Thoracic aorta (tissue), 2 donors: ENCODE data around the gene NEK8. TPM values are rescaled to one million over a fixed set of nuclear protein-coding genes. Genes with fewer than 3 reads are reported as not detected.

Source experiments
- ATAC-seq: fragments of 150-250 bp; one replicate; pipeline ENCODE4 v1.8.0; 2017; ENCODE audit warnings: low read depth; ENCODE audit not compliant: insufficient number of reproducible peaks, low FRiP score
- DNase-seq: peaks from one replicate; pipeline ENCODE4 v3.0.0-alpha.2; 2020; ENCODE audit warnings: low spot score
- H3K27ac ChIP-seq, 2 donors: fragments of 200-600 bp; sonication (generic); 1 replicate in 1 of 2; 2 replicates in 1 of 2; pipeline ENCODE4 v1.5.1; 2016; ENCODE audit warnings: mild to moderate bottlenecking in 2 of 2, moderate library complexity in 2 of 2
- H3K27me3 ChIP-seq: fragments of 200-600 bp; sonication (generic); replicated peaks from 2 replicates; pipeline ENCODE4 v1.6.0; 2016; ENCODE audit warnings: mild to moderate bottlenecking; ENCODE audit not compliant: insufficient read depth
- H3K36me3 ChIP-seq: fragments of 200-600 bp; sonication (generic); one replicate; pipeline ENCODE4 v1.5.1; 2016
- H3K4me1 ChIP-seq, 2 donors: fragments of 200-600 bp; sonication (generic); 1 replicate in 1 of 2; 2 replicates in 1 of 2; pipeline versions ENCODE4 v1.5.1 to v1.6.0; 2016; ENCODE audit warnings: low read depth in 2 of 2, mild to moderate bottlenecking in 1 of 2; ENCODE audit not compliant: control insufficient read depth in 1 of 2
- H3K4me3 ChIP-seq: fragments of 200-600 bp; sonication (generic); 2 replicates; pipeline ENCODE4 v1.5.1; 2016; ENCODE audit warnings: mild to moderate bottlenecking
- H3K9me3 ChIP-seq: fragments of 200-600 bp; sonication (generic); 2 replicates; pipeline ENCODE4 v1.5.1; 2016
- CTCF ChIP-seq: fragments of 200-600 bp; sonication (generic); IDR thresholded peaks from one replicate; pipeline ENCODE4 v1.5.1; 2019; ENCODE audit warnings: antibody characterized with exemption
- total RNA-seq, 2 donors: library from RNA; depleted of rRNA; stranded (reverse); fragments of >200 nt; gene quantifications; one replicate each; pipeline versions ENCODE4 v1.1.0 to v1.2.3, GENCODE V29; 2016

The NEK8 gene
- total RNA-seq, 2 donors from 2014 or later, result 1.5 to 2.2 TPM

- peaks cover 8 to 29% of the 10 kb centered on the region in 2 donors for H3K4me1 ChIP-seq
- no peak for TF ChIP-seq CTCF
- ATAC-seq, result peak; percentile 83
- peak; percentile 47 for DNase-seq
- peak overlapping the region; percentile 85 to 91 for H3K27ac ChIP-seq
- H3K27me3 ChIP-seq, result no peaks in the 10 kb centered on the region
- H3K4me3 ChIP-seq, result peak overlapping the region; percentile 86
- H3K36me3 ChIP-seq, result peaks cover 20% of the 10 kb centered on the region
- H3K9me3 ChIP-seq, result no peaks in the 10 kb centered on the region
Measured at GRCh38 chr17:28710861-28711722, 17.5 kb upstream of the NEK8 start.

GRCh38 chr17:28711723-28712031, 16.9 kb upstream of the NEK8 start, which contains the start of gene PROCA1:
Gene PROCA1, minus strand, starts transcription at chr17:28711888. Its CDS starts 228 bp downstream, at chr17:28711660.
- ATAC-seq, result no peak
- Histone ChIP-seq H3K4me1 (peaks cover 8 to 35% of the 10 kb centered on the region in 2 donors), H3K36me3 (peaks cover 20% of the 10 kb centered on the region), H3K4me3 (peak within 1 kb of the TSS; percentile 86), H3K27ac (peak within 1 kb of the TSS; percentile 85 to 91), H3K27me3 (no peaks in the 10 kb centered on the region), H3K9me3 (no peaks in the 10 kb centered on the region)
- TF ChIP-seq CTCF, result no peak
- DNase-seq, result no peak

GRCh38 chr17:28712032-28712704, 16.4 kb upstream of the NEK8 start:
- H3K9me3 ChIP-seq, result no peaks in the 10 kb centered on the region
- peaks cover 20% of the 10 kb centered on the region for H3K36me3 ChIP-seq
- peak overlapping the region; percentile 84 to 91 for H3K27ac ChIP-seq
- H3K4me1 ChIP-seq, result peaks cover 8 to 38% of the 10 kb centered on the region in 2 donors
- no peak for TF ChIP-seq CTCF
- no peaks in the 10 kb centered on the region for H3K27me3 ChIP-seq
- ATAC-seq (no peak), DNase-seq (no peak)
- peak overlapping the region; percentile 86 for H3K4me3 ChIP-seq

- TF ChIP-seq CTCF, result no peak
- ATAC-seq (no peak), DNase-seq (no peak)
- peaks cover 20% of the 10 kb centered on the region for H3K36me3 ChIP-seq
- H3K27ac ChIP-seq, result peak overlapping the region in 1 of 2 donors; percentile 91
- H3K9me3 ChIP-seq, result no peaks in the 10 kb centered on the region
- H3K4me1 ChIP-seq, result peaks cover 8 to 38% of the 10 kb centered on the region in 2 donors
- no peak overlapping the region for H3K4me3 ChIP-seq
- no peaks in the 10 kb centered on the region for H3K27me3 ChIP-seq
Measured at GRCh38 chr17:28712705-28713415, 15.7 kb upstream of the NEK8 start.

- no peak for TF ChIP-seq CTCF
- ATAC-seq, result no peak
- DNase-seq, result no peak
- Histone ChIP-seq H3K27ac (no peak overlapping the region), H3K36me3 (peaks cover 20% of the 10 kb centered on the region), H3K9me3 (no peaks in the 10 kb centered on the region), H3K4me1 (peaks cover 18 to 49% of the 10 kb centered on the region in 2 donors), H3K4me3 (no peak overlapping the region), H3K27me3 (no peaks in the 10 kb centered on the region)
Measured at GRCh38 chr17:28714281-28714680, 14.3 kb upstream of the NEK8 start.
